ENCODE data around the gene NVL. TPM values are rescaled to one million over a fixed set of nuclear protein-coding genes. Genes with fewer than 3 reads are reported as not detected.

Gene NVL
- total RNA-seq, 1 donor from 2014 or later, result 36.9 TPM

GRCh38 chr1:224182057-224182865 lies 147.7 kb downstream of the NVL start:
- H3K27ac Mint-ChIP-seq (ENCODE audit: unreplicated experiment), result peak overlapping the region; percentile 86
- no peaks in the 10 kb centered on the region for H3K36me3 Mint-ChIP-seq (ENCODE audit: unreplicated experiment)
- H3K4me3 Mint-ChIP-seq (ENCODE audit: unreplicated experiment), result peak overlapping the region; percentile 88
- TF ChIP-seq CTCF (IDR thresholded peaks at IDR 0.05; ENCODE audit: partially characterized antibody, unreplicated experiment), result no peak
- H3K9me3 Mint-ChIP-seq (ENCODE audit: unreplicated experiment), result peaks cover 15% of the 10 kb centered on the region
- peaks cover 14% of the 10 kb centered on the region for H3K4me1 Mint-ChIP-seq (ENCODE audit: low read depth, unreplicated experiment)
- DNase-seq, result no peak
- H3K27me3 Mint-ChIP-seq (ENCODE audit: unreplicated experiment), result peaks cover 10% of the 10 kb centered on the region

- no peak for DNase-seq
- H3K4me3 Mint-ChIP-seq (ENCODE audit: unreplicated experiment), result no peak overlapping the region
- no peak overlapping the region for H3K27ac Mint-ChIP-seq (ENCODE audit: unreplicated experiment)
- peaks cover 10% of the 10 kb centered on the region for H3K27me3 Mint-ChIP-seq (ENCODE audit: unreplicated experiment)
- peaks cover 14% of the 10 kb centered on the region for H3K4me1 Mint-ChIP-seq (ENCODE audit: low read depth, unreplicated experiment)
- no peaks in the 10 kb centered on the region for H3K36me3 Mint-ChIP-seq (ENCODE audit: unreplicated experiment)
- H3K9me3 Mint-ChIP-seq (ENCODE audit: unreplicated experiment), result peaks cover 15% of the 10 kb centered on the region
- no peak for TF ChIP-seq CTCF (IDR thresholded peaks at IDR 0.05; ENCODE audit: partially characterized antibody, unreplicated experiment)
Observed at GRCh38 chr1:224181453-224181810, 148.5 kb downstream of the NVL start.

- TF ChIP-seq CTCF (IDR thresholded peaks at IDR 0.05; ENCODE audit: partially characterized antibody, unreplicated experiment), result no peak
- Mint-ChIP-seq H3K27me3 (ENCODE audit: unreplicated experiment) (peaks cover 10% of the 10 kb centered on the region), H3K4me3 (ENCODE audit: unreplicated experiment) (no peak overlapping the region), H3K27ac (ENCODE audit: unreplicated experiment) (no peak overlapping the region), H3K9me3 (ENCODE audit: unreplicated experiment) (peaks cover 15% of the 10 kb centered on the region), H3K4me1 (ENCODE audit: low read depth, unreplicated experiment) (peaks cover 14% of the 10 kb centered on the region), H3K36me3 (ENCODE audit: unreplicated experiment) (no peaks in the 10 kb centered on the region)
- DNase-seq, result no peak
Observed at GRCh38 chr1:224180783-224181452, 149.1 kb downstream of the NVL start.

GRCh38 chr1:224178894-224179293 lies 151.1 kb downstream of the NVL start:
- no peak for TF ChIP-seq CTCF (IDR thresholded peaks at IDR 0.05; ENCODE audit: partially characterized antibody, unreplicated experiment)
- no peak overlapping the region for H3K27ac Mint-ChIP-seq (ENCODE audit: unreplicated experiment)
- H3K4me1 Mint-ChIP-seq (ENCODE audit: low read depth, unreplicated experiment), result peaks cover 10% of the 10 kb centered on the region
- H3K4me3 Mint-ChIP-seq (ENCODE audit: unreplicated experiment), result no peak overlapping the region
- peaks cover 7% of the 10 kb centered on the region for H3K9me3 Mint-ChIP-seq (ENCODE audit: unreplicated experiment)
- H3K36me3 Mint-ChIP-seq (ENCODE audit: unreplicated experiment), result no peaks in the 10 kb centered on the region
- DNase-seq, result no peak
- H3K27me3 Mint-ChIP-seq (ENCODE audit: unreplicated experiment), result peaks cover 9% of the 10 kb centered on the region
